Progenitor cell of endocrine pancreas (in vitro differentiated cells): ENCODE data around the gene CCDC30. TPM values are rescaled to one million over a fixed set of nuclear protein-coding genes. Genes with fewer than 3 reads are reported as not detected.
"Not testable (repeated sequence)": the region's sequence is repeated elsewhere in the genome, so short reads cannot be mapped to it uniquely, and the experiment has no call there.

Source experiments
- DNase-seq: peaks from one replicate; pipeline ENCODE4 v3.0.0; 2021; ENCODE audit warnings: low spot score; ENCODE audit not compliant: unreplicated experiment
- H3K27ac Mint-ChIP-seq: 2 replicates; pipeline ENCODE4 v1.8.0; 2021; ENCODE audit warnings: mild to moderate bottlenecking, moderate library complexity, mixed read lengths
- H3K27me3 Mint-ChIP-seq: 2 replicates; pipeline ENCODE4 v1.8.0; 2021; ENCODE audit warnings: mixed read lengths
- H3K36me3 Mint-ChIP-seq: 2 replicates; pipeline ENCODE4 v1.8.0; 2022; ENCODE audit warnings: mixed read lengths; ENCODE audit not compliant: insufficient read depth
- H3K4me1 Mint-ChIP-seq: 2 replicates; pipeline ENCODE4 v1.8.0; 2021; ENCODE audit warnings: low read depth, mixed read lengths
- H3K4me3 Mint-ChIP-seq: 2 replicates; pipeline ENCODE4 v1.8.0; 2021; ENCODE audit warnings: low read depth, mild to moderate bottlenecking, moderate library complexity, mixed read lengths
- H3K9me3 Mint-ChIP-seq: 2 replicates; pipeline ENCODE4 v1.8.0; 2021; ENCODE audit warnings: low read depth, mixed read lengths
- total RNA-seq: library from RNA; stranded (reverse); gene quantifications from 2 replicates; pipeline ENCODE4 v1.2.1, GENCODE V29; 2021
- TF ChIP-seq, protein P1 (sequence below): fragments of 200-600 bp; sonication (generic); IDR thresholded peaks from one replicate; pipeline ENCODE4 v1.5.0; 2021; ENCODE audit warnings: antibody characterized with exemption, mild to moderate bottlenecking; ENCODE audit not compliant: unreplicated experiment

Gene CCDC30
- total RNA-seq, 1 donor from 2014 or later: 23.6 TPM

DNA sequence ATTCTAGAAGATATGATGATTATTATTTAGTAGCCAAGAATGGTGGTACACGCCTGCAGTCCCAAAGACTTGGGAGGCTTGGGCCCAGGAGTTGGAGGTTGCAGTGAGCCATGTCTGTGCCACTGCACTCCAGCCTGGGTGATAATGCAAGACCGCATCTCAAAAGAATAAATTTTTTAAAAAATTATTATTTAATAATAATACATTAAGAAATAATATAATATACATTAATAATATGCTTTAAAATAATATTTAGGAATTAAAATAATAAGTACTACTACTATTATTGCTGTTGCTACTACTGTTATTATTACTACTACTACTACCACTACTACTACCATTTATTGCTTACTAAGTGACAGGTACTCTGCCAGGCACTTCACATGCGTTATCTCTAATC, 27.2 kb downstream of the CCDC30 start:
- Mint-ChIP-seq H3K4me1 (no peaks in the 10 kb centered on the region), H3K4me3 (no peak overlapping the region), H3K27me3 (no peaks in the 10 kb centered on the region), H3K27ac (no peak overlapping the region), H3K36me3 (peaks cover 24% of the 10 kb centered on the region), H3K9me3 (peaks cover 5% of the 10 kb centered on the region)
- TF ChIP-seq, protein P1, sequence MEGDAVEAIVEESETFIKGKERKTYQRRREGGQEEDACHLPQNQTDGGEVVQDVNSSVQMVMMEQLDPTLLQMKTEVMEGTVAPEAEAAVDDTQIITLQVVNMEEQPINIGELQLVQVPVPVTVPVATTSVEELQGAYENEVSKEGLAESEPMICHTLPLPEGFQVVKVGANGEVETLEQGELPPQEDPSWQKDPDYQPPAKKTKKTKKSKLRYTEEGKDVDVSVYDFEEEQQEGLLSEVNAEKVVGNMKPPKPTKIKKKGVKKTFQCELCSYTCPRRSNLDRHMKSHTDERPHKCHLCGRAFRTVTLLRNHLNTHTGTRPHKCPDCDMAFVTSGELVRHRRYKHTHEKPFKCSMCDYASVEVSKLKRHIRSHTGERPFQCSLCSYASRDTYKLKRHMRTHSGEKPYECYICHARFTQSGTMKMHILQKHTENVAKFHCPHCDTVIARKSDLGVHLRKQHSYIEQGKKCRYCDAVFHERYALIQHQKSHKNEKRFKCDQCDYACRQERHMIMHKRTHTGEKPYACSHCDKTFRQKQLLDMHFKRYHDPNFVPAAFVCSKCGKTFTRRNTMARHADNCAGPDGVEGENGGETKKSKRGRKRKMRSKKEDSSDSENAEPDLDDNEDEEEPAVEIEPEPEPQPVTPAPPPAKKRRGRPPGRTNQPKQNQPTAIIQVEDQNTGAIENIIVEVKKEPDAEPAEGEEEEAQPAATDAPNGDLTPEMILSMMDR: no peak
- no peak for DNase-seq

DNA sequence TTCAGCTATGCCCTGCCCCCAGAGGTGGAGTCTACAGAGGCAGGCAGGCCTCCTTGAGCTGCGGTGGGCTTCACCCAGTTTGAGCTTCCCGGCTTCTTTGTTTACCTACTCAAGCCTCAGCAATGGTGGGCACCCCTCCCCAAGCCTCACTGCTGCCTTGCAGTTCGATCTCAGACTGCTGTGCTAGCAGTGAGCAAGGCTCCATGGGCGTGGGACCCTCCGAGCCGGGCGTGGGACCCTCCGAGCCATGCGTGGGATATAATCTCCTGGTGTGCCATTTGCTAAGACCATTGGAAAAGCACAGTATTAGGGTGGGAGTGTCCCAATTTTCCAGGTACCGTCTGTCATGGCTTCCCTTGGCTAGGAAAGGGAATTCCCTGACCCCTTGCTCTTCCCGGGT, 38.9 kb downstream of the CCDC30 start:
- H3K4me3 Mint-ChIP-seq, H3K4me1 Mint-ChIP-seq, H3K27me3 Mint-ChIP-seq, H3K27ac Mint-ChIP-seq, DNase-seq: not testable (repeated sequence)
- Mint-ChIP-seq H3K36me3 (peaks cover 72% of the 10 kb centered on the region), H3K9me3 (peaks cover 28% of the 10 kb centered on the region)

DNA sequence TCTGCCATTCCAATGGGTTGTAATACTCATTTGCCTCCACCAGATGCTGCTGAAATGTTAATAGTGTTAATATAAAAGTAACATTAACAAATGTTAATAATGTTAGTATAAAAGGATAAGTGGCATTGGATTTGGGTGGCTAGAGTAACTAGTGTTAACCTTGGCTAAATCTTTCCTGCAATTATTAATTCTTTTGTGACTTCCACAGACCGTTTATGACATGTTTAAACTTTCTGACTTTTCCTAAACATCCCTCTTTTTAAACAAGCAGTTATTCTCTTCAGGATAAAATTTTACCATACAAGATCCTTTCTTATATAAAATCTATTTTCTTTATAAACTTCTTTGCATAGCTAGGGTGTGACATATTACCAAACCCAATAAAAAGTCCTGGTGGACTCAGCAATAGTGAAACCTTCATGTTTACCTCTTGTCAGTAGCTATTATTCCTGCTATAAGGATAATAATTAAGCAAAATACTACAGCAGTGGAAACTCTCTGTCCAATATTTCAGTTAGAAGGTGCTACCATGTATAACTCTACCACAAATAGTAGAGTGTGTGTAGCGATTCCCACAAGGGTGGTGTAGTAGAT, 41.5 kb downstream of the CCDC30 start:
- H3K4me3 Mint-ChIP-seq: no peak overlapping the region
- H3K9me3 Mint-ChIP-seq: peaks cover 33% of the 10 kb centered on the region
- H3K36me3 Mint-ChIP-seq: peaks cover 82% of the 10 kb centered on the region
- H3K27ac Mint-ChIP-seq: no peak overlapping the region
- no peaks in the 10 kb centered on the region for H3K4me1 Mint-ChIP-seq
- no peaks in the 10 kb centered on the region for H3K27me3 Mint-ChIP-seq
- no peak for DNase-seq
- TF ChIP-seq, protein P1: no peak

DNA sequence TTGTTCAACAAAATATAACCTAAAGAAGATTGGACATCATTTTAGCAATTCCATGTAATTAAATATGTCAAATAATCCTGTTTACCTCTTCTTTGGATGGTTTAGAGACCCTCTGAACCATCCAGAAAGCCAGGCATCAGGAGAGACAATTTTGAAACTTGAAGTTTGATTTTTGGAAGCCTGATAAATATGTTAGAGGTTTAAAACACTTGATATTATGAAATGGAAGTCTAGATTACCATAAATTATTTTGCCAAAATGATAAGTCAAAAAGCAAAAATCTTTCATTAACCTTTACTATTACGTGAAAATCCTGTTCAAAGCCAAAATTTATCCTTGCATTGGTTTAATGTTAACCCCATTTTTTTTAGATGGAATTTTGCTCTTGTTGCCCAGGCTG, 43.5 kb downstream of the CCDC30 start:
- Mint-ChIP-seq H3K9me3 (peaks cover 41% of the 10 kb centered on the region), H3K36me3 (peaks cover 89% of the 10 kb centered on the region), H3K27me3 (no peaks in the 10 kb centered on the region), H3K4me3 (no peak overlapping the region), H3K27ac (no peak overlapping the region), H3K4me1 (no peaks in the 10 kb centered on the region)
- TF ChIP-seq, protein P1: no peak
- DNase-seq: no peak

DNA sequence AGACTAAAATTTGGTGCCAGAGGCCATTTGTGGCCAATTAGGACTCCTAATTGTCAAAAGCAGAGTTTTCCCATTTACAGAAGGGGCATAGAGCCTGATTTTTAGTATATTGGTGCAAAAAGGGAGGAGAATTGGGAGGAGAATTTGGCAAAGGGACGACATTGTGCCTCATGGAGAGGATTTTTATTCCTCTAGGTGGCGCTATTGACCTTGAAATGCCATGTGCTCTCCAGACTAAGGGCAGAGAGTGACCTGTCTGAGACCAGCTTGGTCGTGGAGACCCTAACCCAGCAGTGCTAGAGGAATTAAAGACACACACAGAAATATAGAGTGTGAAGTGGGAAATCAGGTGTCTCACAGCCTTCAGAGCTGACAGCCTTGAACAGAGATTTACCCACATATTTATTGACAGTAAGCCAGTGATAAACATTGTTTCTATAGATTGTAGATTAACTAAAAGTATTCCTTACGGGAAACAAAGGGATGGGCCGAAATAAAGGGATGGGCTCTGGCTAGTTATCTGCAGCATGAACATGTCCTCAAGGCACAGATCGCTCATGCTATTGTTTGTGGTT, 48.6 kb downstream of the CCDC30 start:
- not testable (repeated sequence) for H3K27ac Mint-ChIP-seq
- peaks cover 83% of the 10 kb centered on the region for H3K36me3 Mint-ChIP-seq

More for the DNA sequence above, 48.6 kb downstream of the CCDC30 start:
- DNase-seq, H3K4me1 Mint-ChIP-seq, H3K27me3 Mint-ChIP-seq, H3K4me3 Mint-ChIP-seq: not testable (repeated sequence)
- H3K9me3 Mint-ChIP-seq: peaks cover 43% of the 10 kb centered on the region
- TF ChIP-seq, protein P1: peak; percentile 24
